Esophagus (tissue), 2 donors: ENCODE measurements around the gene OSTC. TPM values are rescaled to one million over a fixed set of nuclear protein-coding genes. Genes with fewer than 3 reads are reported as not detected.

Source experiments
- H3K27ac ChIP-seq, 2 donors: one replicate each; pipeline ENCODE4 v1.5.1; 2013; ENCODE audit warnings: low read depth in 2 of 2, mild to moderate bottlenecking in 2 of 2, inconsistent platforms in 1 of 2, low read length in 1 of 2, moderate library complexity in 1 of 2
- H3K27me3 ChIP-seq, 2 donors: one replicate each; pipeline ENCODE4 v1.6.1; 2013; ENCODE audit warnings: low read length in 2 of 2, control low read depth in 1 of 2, mild to moderate bottlenecking in 1 of 2; ENCODE audit not compliant: insufficient read depth in 2 of 2, control insufficient read depth in 1 of 2
- H3K36me3 ChIP-seq, 2 donors: one replicate each; pipeline ENCODE4 v1.6.1; 2013; ENCODE audit warnings: low read length in 1 of 2; ENCODE audit not compliant: control insufficient read depth in 2 of 2, insufficient read depth in 2 of 2
- H3K4me1 ChIP-seq, 2 donors: one replicate each; pipeline ENCODE4 v1.6.1; 2013; ENCODE audit warnings: low read length in 1 of 2; ENCODE audit not compliant: control insufficient read depth in 2 of 2, insufficient read depth in 2 of 2
- H3K4me3 ChIP-seq, 2 donors: one replicate each; pipeline ENCODE4 v1.5.1; 2013; ENCODE audit warnings: low read length in 2 of 2, mild to moderate bottlenecking in 2 of 2, low read depth in 1 of 2, moderate library complexity in 1 of 2
- H3K9me3 ChIP-seq, 2 donors: one replicate each; pipeline ENCODE4 v1.6.1; 2013; ENCODE audit warnings: mild to moderate bottlenecking in 2 of 2, low read depth in 1 of 2, low read length in 1 of 2, moderate library complexity in 1 of 2; ENCODE audit not compliant: control insufficient read depth in 2 of 2, insufficient read depth in 1 of 2
- WGBS, 2 donors: extraction: QIAGEN DNeasy Blood & Tissue Kit; methylation state at CpG; one replicate each; pipeline ENCODE4 v1.1.7; 2013; 5-methylcytosine and 5-hydroxymethylcytosine counted together
- polyA plus RNA-seq, 2 donors: library from polyadenylated mRNA; stranded (reverse); fragments of 200-250 nt; gene quantifications; one replicate each; pipeline ENCODE4 v1.2.3, GENCODE V29; 2013
- donor health status: healthy with polysubstance abuse.
- donor health status: Bipolar disorder and iron deficiency.

OSTC gene
- polyA plus RNA-seq, 2 donors, result 62.9 to 81.1 TPM

DNA sequence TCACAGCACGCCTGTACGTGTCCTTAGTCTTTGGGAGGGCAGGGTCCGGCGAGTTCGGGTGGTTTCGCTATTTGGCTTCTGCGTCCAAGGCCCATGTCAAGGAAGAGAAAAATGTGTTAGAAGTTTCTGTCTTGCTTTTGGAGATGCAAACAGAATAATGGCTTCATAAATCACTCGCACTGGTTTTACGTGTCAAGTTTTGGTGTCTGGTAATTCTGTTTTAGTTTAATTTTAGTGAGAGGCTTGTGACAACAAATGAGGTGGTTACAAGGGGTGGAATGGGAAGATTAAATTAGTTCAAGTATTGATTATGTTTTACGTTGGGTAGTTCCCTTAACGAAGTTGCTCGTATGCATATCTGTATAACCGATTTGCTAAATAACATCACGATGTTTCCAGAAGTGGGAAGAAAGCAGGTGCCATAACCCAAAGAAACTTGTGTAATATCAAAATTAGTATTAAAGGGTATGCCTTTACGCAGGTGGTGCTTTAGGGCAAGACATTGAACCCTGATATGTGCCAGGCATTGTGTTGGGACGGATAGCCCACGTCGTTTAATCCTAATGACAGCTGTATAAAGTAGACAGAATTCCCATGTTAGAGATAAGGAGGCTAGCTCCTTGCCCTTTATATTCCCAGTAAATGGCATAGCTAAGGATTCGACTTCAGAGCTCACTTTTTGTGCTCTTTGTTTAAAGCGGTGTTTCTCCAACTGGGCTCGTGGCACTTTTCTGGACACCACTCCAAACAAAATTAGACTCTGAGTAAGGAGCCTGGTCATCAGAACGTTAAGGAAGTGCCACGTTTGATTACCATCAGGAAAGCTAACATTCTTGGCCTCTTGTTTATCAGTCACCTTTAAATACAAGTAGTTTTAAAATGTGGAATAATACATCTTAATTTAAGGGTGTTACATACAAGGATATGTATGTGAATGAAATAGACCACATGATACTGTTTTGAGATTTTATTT is 29.2 kb upstream of the OSTC start:
- no peaks in the 10 kb centered on the region for H3K9me3 ChIP-seq
- WGBS, 2 donors, result 7% methylated on average over 23 of the region's 23 CpGs
- H3K4me3 ChIP-seq, result peak overlapping the region; percentile 75 to 98
- no peaks in the 10 kb centered on the region for H3K4me1 ChIP-seq
- peak overlapping the region; percentile 83 to 96 for H3K27ac ChIP-seq
- H3K27me3 ChIP-seq, result no peaks in the 10 kb centered on the region
- H3K36me3 ChIP-seq, result peaks cover 10 to 15% of the 10 kb centered on the region in 2 donors

DNA sequence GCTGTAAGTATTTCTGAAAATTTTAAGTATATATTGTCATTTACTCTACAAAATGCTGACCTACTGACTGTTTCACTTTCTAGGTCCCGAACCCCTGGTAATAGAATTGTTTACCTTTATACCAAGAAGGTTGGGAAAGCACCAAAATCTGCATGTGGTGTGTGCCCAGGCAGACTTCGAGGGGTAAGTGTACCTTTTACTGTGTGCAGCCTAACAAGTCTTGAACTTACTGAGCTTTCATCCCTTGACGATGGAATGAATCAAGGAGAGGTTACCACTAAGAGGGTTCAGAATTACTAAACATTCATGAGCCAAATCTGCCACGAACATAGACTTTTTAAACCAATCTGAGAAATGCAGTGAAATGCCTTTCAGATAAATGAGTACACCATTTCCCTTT is 28.4 kb upstream of the OSTC start:
- Histone ChIP-seq H3K27me3 (no peaks in the 10 kb centered on the region), H3K4me3 (peak overlapping the region in 1 of 2 donors; percentile 98), H3K4me1 (no peaks in the 10 kb centered on the region), H3K9me3 (no peaks in the 10 kb centered on the region), H3K36me3 (peaks cover 15 to 18% of the 10 kb centered on the region in 2 donors), H3K27ac (no peak overlapping the region)
- 55 to 76% methylated on average over 4 of the region's 4 CpGs for WGBS, 2 donors

DNA sequence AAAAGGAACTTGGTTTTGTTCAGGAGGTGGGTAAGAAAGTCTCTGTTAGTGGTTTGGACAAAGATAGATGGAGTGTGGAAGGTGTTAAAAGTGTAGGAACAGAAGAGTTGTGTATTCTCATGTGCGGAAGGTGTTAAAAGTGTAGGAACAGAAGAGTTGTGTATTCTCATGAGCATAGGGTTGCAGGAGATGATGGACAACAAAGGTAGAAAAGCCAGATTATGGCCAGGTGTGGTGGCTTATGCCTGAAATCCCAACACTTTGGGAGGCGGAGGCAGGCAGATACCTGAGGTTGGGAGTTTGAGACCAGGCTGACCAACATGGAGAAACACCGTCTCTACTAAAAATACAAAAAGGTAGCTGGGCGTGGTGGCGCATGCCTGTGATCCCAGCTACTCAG is 27.6 kb upstream of the OSTC start:
- Histone ChIP-seq H3K36me3 (peaks cover 15 to 20% of the 10 kb centered on the region in 2 donors), H3K4me3 (no peak overlapping the region), H3K4me1 (no peaks in the 10 kb centered on the region), H3K27me3 (no peaks in the 10 kb centered on the region), H3K9me3 (no peaks in the 10 kb centered on the region), H3K27ac (no peak overlapping the region)
- WGBS, 2 donors, result 91 to 94% methylated on average over 5 of the region's 5 CpGs

DNA sequence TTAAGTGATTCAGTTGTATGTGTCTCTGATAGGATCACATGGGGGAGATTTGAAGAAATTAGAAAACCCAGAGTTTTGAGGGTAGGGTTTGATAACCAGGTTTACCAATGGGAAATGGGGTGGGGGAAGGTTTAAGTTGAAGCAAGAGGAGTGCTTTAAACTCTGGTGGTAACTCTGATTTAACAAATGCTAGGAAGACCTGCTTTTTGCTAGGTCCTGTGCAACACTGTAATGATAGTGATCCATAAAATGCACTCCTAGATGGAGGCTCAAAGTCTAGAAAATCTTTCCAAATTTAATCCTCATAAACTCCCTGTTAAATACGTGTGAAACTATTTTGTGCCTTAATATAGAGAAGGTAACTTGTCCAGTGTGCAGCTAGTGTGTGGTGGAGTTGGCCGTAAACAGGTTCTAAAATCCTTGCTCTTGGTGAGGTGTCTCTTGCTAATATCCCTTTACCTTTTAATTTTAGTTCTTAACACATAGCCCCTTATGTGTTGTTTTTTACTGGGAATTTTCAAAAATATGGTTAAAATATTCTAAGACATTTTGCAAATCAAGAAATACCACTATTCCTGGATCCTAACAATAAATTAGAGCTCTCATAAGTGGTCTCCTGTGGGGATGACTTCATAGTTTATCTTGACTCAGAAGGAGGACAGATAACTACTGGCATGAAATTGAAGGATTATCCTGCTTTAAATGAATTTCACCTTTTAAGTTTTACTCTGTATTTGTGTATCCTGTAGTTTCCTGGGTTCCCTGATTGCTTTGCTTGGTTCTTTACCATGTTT is 25.9 kb upstream of the OSTC start:
- Histone ChIP-seq H3K27me3 (no peaks in the 10 kb centered on the region), H3K36me3 (peaks cover 15 to 20% of the 10 kb centered on the region in 2 donors), H3K27ac (no peak overlapping the region), H3K9me3 (no peaks in the 10 kb centered on the region), H3K4me1 (no peaks in the 10 kb centered on the region), H3K4me3 (no peak overlapping the region)
- WGBS, 2 donors, result 66 to 67% methylated on average over 2 of the region's 2 CpGs

DNA sequence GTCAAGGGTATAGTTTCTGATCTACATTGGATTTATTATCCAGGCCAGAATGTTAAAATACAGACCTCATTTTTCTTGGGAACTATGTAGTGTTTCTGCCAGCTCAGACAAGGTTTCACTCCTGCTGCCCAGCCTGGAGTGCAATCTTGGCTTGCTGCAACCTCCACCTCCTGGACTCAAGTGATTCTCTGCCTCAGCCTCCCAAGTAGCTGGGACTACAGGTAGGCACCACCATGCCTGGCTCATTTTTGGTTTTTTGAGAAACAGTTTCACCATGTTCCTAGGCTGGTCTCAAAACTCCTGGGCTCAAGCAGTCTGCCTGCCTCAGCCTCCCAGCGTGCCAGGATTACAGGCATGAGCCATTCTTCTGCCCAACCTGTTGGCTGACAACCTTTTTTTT is 24.3 kb upstream of the OSTC start:
- H3K9me3 ChIP-seq, result no peaks in the 10 kb centered on the region
- H3K36me3 ChIP-seq, result peaks cover 15 to 22% of the 10 kb centered on the region in 2 donors
- no peaks in the 10 kb centered on the region for H3K27me3 ChIP-seq
- no peak overlapping the region for H3K27ac ChIP-seq
- no peaks in the 10 kb centered on the region for H3K4me1 ChIP-seq
- no peak overlapping the region for H3K4me3 ChIP-seq
- 96 to 100% methylated on average over 1 of the region's 1 CpG for WGBS, 2 donors

DNA sequence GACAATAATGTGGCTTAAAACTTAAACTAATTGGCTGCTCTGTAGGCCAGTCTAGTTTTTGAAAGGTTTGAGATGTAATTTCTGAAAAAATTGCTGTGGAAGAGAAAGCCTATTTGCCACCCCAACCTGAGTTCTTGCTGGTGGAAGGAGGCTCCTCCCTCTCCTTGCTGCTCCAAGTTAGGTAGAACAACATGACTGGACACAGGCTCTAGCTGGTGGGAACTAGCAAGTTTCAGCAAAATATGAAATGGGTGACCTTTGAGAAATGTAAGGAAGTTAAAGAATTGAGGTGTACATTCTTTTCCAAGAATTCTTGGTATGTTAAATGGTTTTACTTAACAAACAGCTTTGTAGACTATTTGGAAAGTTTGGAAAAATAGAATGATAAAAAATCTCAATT is 22.0 kb upstream of the OSTC start:
- H3K27me3 ChIP-seq, result no peaks in the 10 kb centered on the region
- no peak overlapping the region for H3K27ac ChIP-seq
- no peak overlapping the region for H3K4me3 ChIP-seq
- no peaks in the 10 kb centered on the region for H3K4me1 ChIP-seq
- peaks cover 15 to 19% of the 10 kb centered on the region in 2 donors for H3K36me3 ChIP-seq
- no peaks in the 10 kb centered on the region for H3K9me3 ChIP-seq

DNA sequence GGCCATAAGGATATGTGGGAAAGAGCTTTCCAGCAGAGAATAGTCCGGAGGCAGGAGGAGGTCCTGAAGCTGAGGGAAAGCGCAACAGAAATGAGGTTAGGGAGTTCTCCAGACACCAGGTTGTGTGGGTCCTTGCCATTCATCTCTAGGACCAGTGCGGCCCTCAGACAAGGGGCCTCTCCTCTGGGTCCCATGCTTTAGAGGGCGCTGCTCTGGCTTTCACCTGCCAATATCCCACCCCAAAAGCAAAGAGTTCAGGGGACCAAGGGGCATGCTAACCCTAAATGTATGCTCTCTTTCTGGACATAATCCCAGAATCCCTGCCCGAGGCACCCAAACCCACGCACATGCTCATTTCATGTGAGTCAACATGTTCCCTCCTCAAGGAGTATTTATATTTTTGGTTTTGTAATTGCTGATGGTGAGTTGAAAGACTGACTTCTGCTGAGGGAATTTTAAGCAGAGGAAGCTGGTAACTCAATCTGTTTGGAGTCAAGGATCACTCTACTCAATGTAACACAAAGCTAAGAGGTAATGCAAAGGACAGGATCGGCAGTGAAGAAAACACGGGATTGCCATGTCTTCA is 15.2 kb upstream of the OSTC start:
- WGBS, 2 donors, result 78 to 80% methylated on average over 8 of the region's 8 CpGs
- Histone ChIP-seq H3K4me1 (no peaks in the 10 kb centered on the region), H3K36me3 (peaks cover 0 to 11% of the 10 kb centered on the region in 2 donors), H3K27me3 (no peaks in the 10 kb centered on the region), H3K4me3 (no peak overlapping the region), H3K9me3 (no peaks in the 10 kb centered on the region), H3K27ac (no peak overlapping the region)

DNA sequence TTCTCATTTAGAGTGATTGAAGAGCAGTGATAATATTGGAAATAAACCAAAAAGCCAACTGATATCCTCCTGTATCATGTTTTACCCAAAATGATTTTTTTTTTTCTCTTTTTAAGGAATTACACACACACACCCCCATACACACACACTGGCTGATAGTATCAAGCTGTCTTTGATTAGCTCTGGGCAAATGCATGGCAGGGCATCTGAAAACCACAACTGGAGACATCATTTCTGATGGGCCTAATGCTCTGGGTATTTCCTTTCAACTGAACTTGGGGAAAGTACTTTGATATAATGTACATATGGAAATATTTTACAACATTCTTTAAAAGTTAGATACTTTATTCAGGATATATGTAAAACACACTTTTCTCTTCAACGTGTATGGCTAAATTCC is 14.2 kb upstream of the OSTC start:
- no peaks in the 10 kb centered on the region for H3K4me1 ChIP-seq
- H3K4me3 ChIP-seq, result no peak overlapping the region
- no peak overlapping the region for H3K27ac ChIP-seq
- 83 to 91% methylated on average over 1 of the region's 1 CpG for WGBS, 2 donors
- H3K9me3 ChIP-seq, result no peaks in the 10 kb centered on the region
- H3K36me3 ChIP-seq, result peaks cover 0 to 11% of the 10 kb centered on the region in 2 donors
- H3K27me3 ChIP-seq, result no peaks in the 10 kb centered on the region

DNA sequence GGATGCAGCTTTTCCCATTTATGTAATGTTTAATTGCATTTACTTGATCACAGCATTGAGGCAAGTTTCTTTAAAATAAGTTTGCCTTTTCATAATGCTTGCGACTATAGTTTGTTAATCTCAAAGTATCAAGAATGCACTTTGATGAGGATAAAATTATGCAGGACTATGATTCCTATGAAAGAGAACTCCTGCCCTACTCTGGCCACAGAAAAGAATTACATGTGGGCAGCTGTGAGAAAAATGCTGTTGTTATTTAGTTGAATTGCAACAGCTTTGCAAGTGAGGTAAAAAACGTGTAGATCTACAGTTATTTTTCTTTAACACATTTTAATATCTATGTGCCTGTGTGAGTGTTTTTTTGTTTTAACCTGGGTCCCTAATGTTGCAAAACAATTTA is 12.5 kb upstream of the OSTC start:
- 63 to 66% methylated on average over 2 of the region's 2 CpGs for WGBS, 2 donors
- no peak overlapping the region for H3K27ac ChIP-seq
- H3K9me3 ChIP-seq, result no peaks in the 10 kb centered on the region
- no peaks in the 10 kb centered on the region for H3K27me3 ChIP-seq
- H3K4me1 ChIP-seq, result no peaks in the 10 kb centered on the region
- peaks cover 0 to 8% of the 10 kb centered on the region in 2 donors for H3K36me3 ChIP-seq
- H3K4me3 ChIP-seq, result no peak overlapping the region
